Stomach (tissue), 9 donors: ENCODE measurements around the gene PROM2. TPM values are rescaled to one million over a fixed set of nuclear protein-coding genes. Genes with fewer than 3 reads are reported as not detected.

ENCODE experiments used
- DNase-seq, 2 donors: peaks; one replicate each; pipeline versions ENCODE4 v3.0.0 to v3.0.0-alpha.2; 2013 to 2019
- H3K27ac ChIP-seq, 5 donors: fragments of 200-600 bp in 4 of 5; sonication (generic) in 4 of 5; one replicate each; pipeline ENCODE4 v1.5.1; 2013 to 2019; ENCODE audit warnings: mild to moderate bottlenecking in 1 of 5, moderate library complexity in 1 of 5
- H3K27me3 ChIP-seq, 3 donors: fragments of 200-600 bp; sonication (generic); one replicate each; pipeline ENCODE4 v1.5.1; 2017 to 2019; ENCODE audit warnings: mixed run types in 1 of 3
- H3K36me3 ChIP-seq, 4 donors: fragments of 200-600 bp; sonication (generic); 1 replicate in 3 of 4; 2 replicates in 1 of 4; pipeline ENCODE4 v1.5.1; 2016 to 2019
- H3K4me1 ChIP-seq, 4 donors: fragments of 200-600 bp; sonication (generic); one replicate each; pipeline ENCODE4 v1.5.1; 2016 to 2019
- H3K4me3 ChIP-seq, 4 donors: fragments of 200-600 bp; sonication (generic) in 3 of 4; one replicate each; pipeline ENCODE4 v1.5.1; 2016 to 2019; ENCODE audit warnings: mild to moderate bottlenecking in 1 of 4
- H3K9me3 ChIP-seq, 4 donors: fragments of 200-600 bp; sonication (generic); one replicate each; pipeline ENCODE4 v1.5.1; 2016 to 2019
- EP300 ChIP-seq: sonication (generic); formaldehyde crosslinking; IDR thresholded peaks from one replicate; pipeline ENCODE4 v1.6.1; 2017; ENCODE audit warnings: antibody characterized with exemption
- POLR2A ChIP-seq, 4 donors: fragments of 450-650 bp; IDR thresholded peaks; one replicate each; pipeline ENCODE4 v1.6.1; 2016; ENCODE audit warnings: antibody characterized with exemption in 4 of 4, control low read depth in 2 of 4, mild to moderate bottlenecking in 1 of 4, moderate library complexity in 1 of 4
- POLR2AphosphoS5 ChIP-seq, 3 donors: sonication (generic); formaldehyde crosslinking; IDR thresholded peaks; one replicate each; pipeline ENCODE4 v1.6.1; 2016; ENCODE audit warnings: antibody characterized with exemption in 3 of 3
- WGBS, 5 donors: extraction: QIAGEN DNeasy Blood & Tissue Kit in 3 of 5; methylation state at CpG; one replicate each; pipeline versions ENCODE4 v1.1.5 to v1.1.7; 2013 to 2018; 5-methylcytosine and 5-hydroxymethylcytosine counted together
- intact Hi-C: fragments of 100-400 bp; cut with DNase I; formaldehyde crosslinking; loops from one replicate; pipeline ENCODE4 v1.15.1; 2023; ENCODE audit warnings: low total_unique reads
- polyA plus RNA-seq, 3 donors: library from polyadenylated mRNA; stranded (reverse); fragments of 200-250 nt; gene quantifications; one replicate each; pipeline ENCODE4 v1.2.3, GENCODE V29; 2013
- total RNA-seq, 5 donors: library from RNA; depleted of rRNA; stranded (reverse); fragments of >200 nt; gene quantifications; one replicate each; pipeline versions ENCODE4 v1.1.0 to v1.2.3, GENCODE V29; 2014 to 2016
- TF ChIP-seq, protein P1 (sequence below), 7 experiments: fragments of 450-650 bp in 4 of 7; fragments of 200-600 bp in 3 of 7; sonication (generic) in 3 of 7; IDR thresholded peaks; one replicate each; pipeline ENCODE4 v1.5.1; 2016 to 2019; ENCODE audit warnings: antibody characterized with exemption in 7 of 7, control low read depth in 2 of 7, mild to moderate bottlenecking in 1 of 7
- donor health status: healthy with polysubstance abuse.
- donor health status: Bipolar disorder and iron deficiency.
- donor health status: healthy.

The PROM2 gene
- total and polyA plus RNA-seq, 8 donors, result 6.0 to 370 (median 27.9) TPM

DNA sequence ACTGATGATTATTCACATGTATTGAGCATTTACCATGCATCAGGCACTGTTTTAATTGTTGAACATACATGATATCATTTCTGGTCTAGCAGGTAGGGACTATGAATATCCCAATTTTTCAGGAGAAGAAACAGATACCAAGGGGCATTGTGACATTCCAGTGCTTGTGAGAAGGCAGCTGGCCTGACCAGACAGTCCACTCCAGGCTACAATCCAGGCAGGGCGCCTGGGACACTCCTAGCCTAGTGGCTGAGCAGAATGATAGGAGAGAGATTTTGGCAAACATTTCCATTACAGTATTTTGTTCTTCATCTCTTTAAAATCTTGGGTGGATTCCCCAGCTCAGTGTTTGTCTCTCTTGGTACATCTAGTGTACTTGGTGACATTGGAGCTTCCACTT, 42.0 kb upstream of the PROM2 start:
- H3K36me3 ChIP-seq, result no peaks in the 10 kb centered on the region
- no peak for DNase-seq
- no peak overlapping the region for H3K27ac ChIP-seq
- TF ChIP-seq POLR2AphosphoS5 (IDR thresholded peaks at IDR 0.05), result no peak
- no peak for TF ChIP-seq EP300
- TF ChIP-seq, protein P1, sequence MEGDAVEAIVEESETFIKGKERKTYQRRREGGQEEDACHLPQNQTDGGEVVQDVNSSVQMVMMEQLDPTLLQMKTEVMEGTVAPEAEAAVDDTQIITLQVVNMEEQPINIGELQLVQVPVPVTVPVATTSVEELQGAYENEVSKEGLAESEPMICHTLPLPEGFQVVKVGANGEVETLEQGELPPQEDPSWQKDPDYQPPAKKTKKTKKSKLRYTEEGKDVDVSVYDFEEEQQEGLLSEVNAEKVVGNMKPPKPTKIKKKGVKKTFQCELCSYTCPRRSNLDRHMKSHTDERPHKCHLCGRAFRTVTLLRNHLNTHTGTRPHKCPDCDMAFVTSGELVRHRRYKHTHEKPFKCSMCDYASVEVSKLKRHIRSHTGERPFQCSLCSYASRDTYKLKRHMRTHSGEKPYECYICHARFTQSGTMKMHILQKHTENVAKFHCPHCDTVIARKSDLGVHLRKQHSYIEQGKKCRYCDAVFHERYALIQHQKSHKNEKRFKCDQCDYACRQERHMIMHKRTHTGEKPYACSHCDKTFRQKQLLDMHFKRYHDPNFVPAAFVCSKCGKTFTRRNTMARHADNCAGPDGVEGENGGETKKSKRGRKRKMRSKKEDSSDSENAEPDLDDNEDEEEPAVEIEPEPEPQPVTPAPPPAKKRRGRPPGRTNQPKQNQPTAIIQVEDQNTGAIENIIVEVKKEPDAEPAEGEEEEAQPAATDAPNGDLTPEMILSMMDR (IDR thresholded peaks at IDR 0.05), result no peak
- TF ChIP-seq POLR2A (IDR thresholded peaks at IDR 0.05), result no peak
- H3K4me3 ChIP-seq, result no peak overlapping the region
- no peaks in the 10 kb centered on the region for H3K27me3 ChIP-seq
- H3K4me1 ChIP-seq, result no peaks in the 10 kb centered on the region
- H3K9me3 ChIP-seq, result peaks cover 0 to 54% (median 25%) of the 10 kb centered on the region in 4 donors
- 76 to 93% (median 81%) methylated on average over 1 of the region's 1 CpG for WGBS, 5 donors
- intact Hi-C loops, result loop anchor here (5.0 kb wide), 1 partner anchor 80 kb away; no protein-coding TSS in a partner anchor

DNA sequence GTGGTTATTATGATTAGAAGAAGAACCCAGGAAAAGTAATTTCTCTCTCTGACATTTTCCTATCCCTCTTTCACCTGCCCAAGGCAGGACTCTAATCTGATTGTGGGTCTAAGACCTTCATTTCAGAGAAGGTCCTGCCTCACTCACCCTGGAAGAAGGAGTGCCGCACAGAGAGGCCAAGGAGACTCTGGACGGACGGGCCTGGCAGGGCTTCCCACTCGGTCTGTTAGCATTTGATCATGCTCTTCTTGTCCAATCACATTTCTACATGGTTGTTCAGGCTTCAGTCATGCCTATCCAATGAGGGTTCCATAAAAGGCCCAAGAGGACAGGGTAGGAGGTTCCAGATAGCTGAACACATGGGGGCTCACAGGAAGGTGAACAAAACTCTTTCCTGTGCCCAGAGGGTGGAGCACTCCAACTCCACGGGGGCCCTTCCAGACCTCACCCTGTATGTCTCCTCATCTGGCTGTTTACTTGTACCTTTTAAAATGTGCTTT, 39.9 kb upstream of the PROM2 start:
- Histone ChIP-seq H3K4me1 (no peaks in the 10 kb centered on the region), H3K27ac (no peak overlapping the region), H3K4me3 (no peak overlapping the region), H3K27me3 (no peaks in the 10 kb centered on the region), H3K9me3 (peaks cover 0 to 54% (median 44%) of the 10 kb centered on the region in 4 donors), H3K36me3 (no peaks in the 10 kb centered on the region)
- TF ChIP-seq, protein P1 (IDR thresholded peaks at IDR 0.05), result no peak
- TF ChIP-seq POLR2AphosphoS5 (IDR thresholded peaks at IDR 0.05) (no peak), POLR2A (IDR thresholded peaks at IDR 0.05) (no peak), EP300 (no peak)
- intact Hi-C loops, result loop anchor here (5.0 kb wide), 1 partner anchor 78 kb away; no protein-coding TSS in a partner anchor
- no peak for DNase-seq
- 83 to 92% (median 84%) methylated on average over 5 of the region's 5 CpGs for WGBS, 5 donors

DNA sequence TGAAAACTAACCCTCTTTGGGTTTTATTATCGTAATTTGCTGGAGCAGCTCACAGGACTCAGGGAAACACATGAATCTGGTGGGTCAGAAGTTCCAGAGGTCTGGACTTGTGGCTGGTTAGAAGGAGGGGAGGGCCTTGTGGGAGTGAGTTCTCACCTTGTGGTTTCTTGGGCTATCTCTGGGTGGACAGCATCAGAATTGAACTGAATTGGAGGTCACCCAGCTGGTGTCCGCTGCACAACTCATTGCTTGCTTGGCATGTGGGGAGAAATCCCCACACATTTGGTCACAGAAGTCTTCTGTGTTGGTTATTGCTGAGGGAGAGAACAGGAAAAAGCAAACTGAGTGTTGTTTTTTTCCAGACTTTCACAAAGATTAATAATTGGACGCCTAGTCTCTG, 39.4 kb upstream of the PROM2 start:
- no peak overlapping the region for H3K27ac ChIP-seq
- H3K4me1 ChIP-seq, result no peaks in the 10 kb centered on the region
- no peak overlapping the region for H3K4me3 ChIP-seq
- TF ChIP-seq, protein P1 (IDR thresholded peaks at IDR 0.05), result no peak
- TF ChIP-seq POLR2AphosphoS5 (IDR thresholded peaks at IDR 0.05) (no peak), POLR2A (IDR thresholded peaks at IDR 0.05) (no peak), EP300 (no peak)
- H3K36me3 ChIP-seq, result no peaks in the 10 kb centered on the region
- H3K9me3 ChIP-seq, result peaks cover 0 to 58% (median 47%) of the 10 kb centered on the region in 4 donors
- H3K27me3 ChIP-seq, result no peaks in the 10 kb centered on the region
- 87 to 97% (median 95%) methylated on average over 3 of the region's 3 CpGs for WGBS, 5 donors
- intact Hi-C loops, result loop anchor here (5.0 kb wide), 1 partner anchor 77 kb away; no protein-coding TSS in a partner anchor
- no peak for DNase-seq

DNA sequence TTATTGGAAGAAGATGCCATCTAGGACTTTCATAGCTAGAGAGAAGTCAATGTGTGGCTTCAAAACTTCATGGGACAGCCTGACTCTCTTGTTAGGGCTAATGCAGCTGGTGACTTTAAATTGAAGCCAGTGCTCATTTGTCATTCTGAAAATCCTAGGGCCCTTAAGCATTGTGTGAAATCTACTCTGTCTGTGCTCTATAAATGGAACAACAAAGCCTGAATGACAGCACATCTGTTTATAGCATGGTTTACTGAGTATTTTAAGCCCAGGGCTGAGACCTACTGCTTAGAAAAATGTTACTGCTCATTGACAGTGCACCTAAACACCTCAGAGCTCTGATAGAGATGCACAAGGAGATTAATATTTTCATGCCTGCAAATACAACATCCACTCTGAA, 36.1 kb upstream of the PROM2 start:
- Histone ChIP-seq H3K9me3 (peaks cover 13 to 81% (median 65%) of the 10 kb centered on the region in 4 donors), H3K27ac (no peak overlapping the region), H3K27me3 (no peaks in the 10 kb centered on the region), H3K4me1 (no peaks in the 10 kb centered on the region), H3K36me3 (no peaks in the 10 kb centered on the region), H3K4me3 (no peak overlapping the region)
- DNase-seq, result no peak
- intact Hi-C loops, result no loop called here
- TF ChIP-seq POLR2AphosphoS5 (IDR thresholded peaks at IDR 0.05) (no peak), EP300 (no peak), POLR2A (IDR thresholded peaks at IDR 0.05) (no peak)
- TF ChIP-seq, protein P1 (IDR thresholded peaks at IDR 0.05), result no peak
